ENCODE data around the gene TBC1D4. TPM values are rescaled to one million over a fixed set of nuclear protein-coding genes. Genes with fewer than 3 reads are reported as not detected.

TBC1D4 gene
- total RNA-seq, 2 experiments from 2014 or later: 37.4 to 42.0 TPM

- ATAC-seq (ENCODE audit: poor library complexity) (peak; percentile 86), DNase-seq (peak; percentile 12 to 92 (median 40))
- H3K4me3 Mint-ChIP-seq: peak overlapping the region; percentile 92
- Histone ChIP-seq H3K4me3 (ENCODE audit: low read length) (peak overlapping the region; percentile 75), H3K27ac (ENCODE audit: low read depth in 1 of 2, low read length in 2 of 2) (peak overlapping the region; percentile 89 to 93), H3K4me1 (ENCODE audit: insufficient read depth, low read length) (peaks cover 5% of the 10 kb centered on the region), H3K36me3 (ENCODE audit: insufficient read depth, low read length) (no peaks in the 10 kb centered on the region), H3K27me3 (ENCODE audit: control insufficient read depth in 1 of 2, insufficient read depth in 2 of 2, low read length in 2 of 2) (no peaks in the 10 kb centered on the region), H3K9me3 (ENCODE audit: control insufficient read depth in 1 of 2, insufficient read depth in 1 of 2, low read length in 2 of 2) (no peaks in the 10 kb centered on the region)
- peaks cover 25% of the 10 kb centered on the region for H3K36me3 Mint-ChIP-seq (ENCODE audit: low read depth)
- intact Hi-C loops (cut with DNase I, micrococcal nuclease): loop anchor here in 1 of 2 experiments (1.0 to 10.0 kb wide), 5 partner anchors 9 to 1622 kb away; partner anchors contain the start of gene UCHL3
- peak overlapping the region; percentile 93 for H3K27ac Mint-ChIP-seq
- TF ChIP-seq CTCF (IDR thresholded peaks at IDR 0.05): no peak
- H3K4me1 Mint-ChIP-seq (ENCODE audit: low read depth): peaks cover 57% of the 10 kb centered on the region
- H3K9me3 Mint-ChIP-seq: no peaks in the 10 kb centered on the region
- ChIA-PET POLR2A (interaction anchor here (0.6 to 4.2 kb wide), 43 partner anchors 12 to 1805 kb away, joined by 3 to 131 read pairs (median 3); partner anchors contain the start of genes CLN5, COMMD6, FBXL3 and KLF12), CTCF (interaction anchor here (0.8 to 2.8 kb wide), 4 partner anchors 10 to 46 kb away, joined by 3 to 14 read pairs (median 7); no protein-coding TSS in a partner anchor)
- H3K27me3 Mint-ChIP-seq: no peaks in the 10 kb centered on the region
Observed at GRCh38 chr13:75326173-75327134, 155.5 kb downstream of the TBC1D4 start.

- peak overlapping the region; percentile 75 for H3K4me3 ChIP-seq (ENCODE audit: low read length)
- no peaks in the 10 kb centered on the region for H3K27me3 ChIP-seq (ENCODE audit: control insufficient read depth in 1 of 2, insufficient read depth in 2 of 2, low read length in 2 of 2)
- CTCF ChIA-PET: interaction anchor here (2.1 to 2.8 kb wide), 2 partner anchors 32 to 47 kb away, joined by 9 to 14 read pairs; no protein-coding TSS in a partner anchor
- DNase-seq (peak in 2 of 14 experiments; percentile 15 to 35), ATAC-seq (ENCODE audit: poor library complexity) (no peak)
- peaks cover 63% of the 10 kb centered on the region for H3K4me1 Mint-ChIP-seq (ENCODE audit: low read depth)
- peak overlapping the region; percentile 89 to 93 for H3K27ac ChIP-seq (ENCODE audit: low read depth in 1 of 2, low read length in 2 of 2)
- intact Hi-C loops (cut with DNase I, micrococcal nuclease): loop anchor here in 1 of 2 experiments (1.0 to 10.0 kb wide), 5 partner anchors 8 to 1621 kb away; partner anchors contain the start of gene UCHL3
- POLR2A ChIA-PET: interaction anchor here (0.7 to 4.2 kb wide), 17 partner anchors 12 to 1667 kb away, joined by 3 to 131 read pairs (median 7); partner anchors contain the start of genes CLN5, COMMD6, KLF12 and UCHL3
- H3K36me3 Mint-ChIP-seq (ENCODE audit: low read depth): peaks cover 32% of the 10 kb centered on the region
- no peaks in the 10 kb centered on the region for H3K9me3 ChIP-seq (ENCODE audit: control insufficient read depth in 1 of 2, insufficient read depth in 1 of 2, low read length in 2 of 2)
- no peak for TF ChIP-seq CTCF (IDR thresholded peaks at IDR 0.05)
- peak overlapping the region; percentile 93 for H3K27ac Mint-ChIP-seq
- H3K36me3 ChIP-seq (ENCODE audit: insufficient read depth, low read length): no peaks in the 10 kb centered on the region
- no peaks in the 10 kb centered on the region for H3K27me3 Mint-ChIP-seq
- H3K4me1 ChIP-seq (ENCODE audit: insufficient read depth, low read length): peaks cover 5% of the 10 kb centered on the region
- no peaks in the 10 kb centered on the region for H3K9me3 Mint-ChIP-seq
- peak overlapping the region; percentile 92 for H3K4me3 Mint-ChIP-seq
Observed at GRCh38 chr13:75325711-75326110, 156.3 kb downstream of the TBC1D4 start.

- Mint-ChIP-seq H3K27ac (peak overlapping the region; percentile 93), H3K9me3 (no peaks in the 10 kb centered on the region), H3K4me3 (peak overlapping the region; percentile 92), H3K36me3 (ENCODE audit: low read depth) (peaks cover 32% of the 10 kb centered on the region), H3K4me1 (ENCODE audit: low read depth) (peaks cover 68% of the 10 kb centered on the region), H3K27me3 (no peaks in the 10 kb centered on the region)
- peak overlapping the region; percentile 75 for H3K4me3 ChIP-seq (ENCODE audit: low read length)
- DNase-seq (no peak), ATAC-seq (ENCODE audit: poor library complexity) (no peak)
- ChIA-PET POLR2A (interaction anchor here (0.7 to 4.2 kb wide), 2 partner anchors 34 to 225 kb away, joined by 3 to 33 read pairs; partner anchors contain the start of gene UCHL3), CTCF (no interaction called here)
- intact Hi-C loops (cut with DNase I, micrococcal nuclease): loop anchor here (5.0 to 10.0 kb wide), 2 partner anchors 33 to 1620 kb away; no protein-coding TSS in a partner anchor
- H3K36me3 ChIP-seq (ENCODE audit: insufficient read depth, low read length): no peaks in the 10 kb centered on the region
- H3K27me3 ChIP-seq (ENCODE audit: control insufficient read depth in 1 of 2, insufficient read depth in 2 of 2, low read length in 2 of 2): no peaks in the 10 kb centered on the region
- H3K4me1 ChIP-seq (ENCODE audit: insufficient read depth, low read length): peaks cover 5% of the 10 kb centered on the region
- no peaks in the 10 kb centered on the region for H3K9me3 ChIP-seq (ENCODE audit: control insufficient read depth in 1 of 2, insufficient read depth in 1 of 2, low read length in 2 of 2)
- H3K27ac ChIP-seq (ENCODE audit: low read depth in 1 of 2, low read length in 2 of 2): peak overlapping the region; percentile 5 to 46
- no peak for TF ChIP-seq CTCF (IDR thresholded peaks at IDR 0.05)
Observed at GRCh38 chr13:75324413-75324940, 157.5 kb downstream of the TBC1D4 start.

Data from CD4-positive, alpha-beta T cell (primary cell).